ENCODE results near the gene ITGA2. TPM values are rescaled to one million over a fixed set of nuclear protein-coding genes. Genes with fewer than 3 reads are reported as not detected.

ITGA2 gene
- total and polyA plus RNA-seq, 2 of the 8 experiments (the other 6 are each of a cell fraction or from before 2014, with no cell fraction given), result 1.4 to 7.7 TPM

DNA sequence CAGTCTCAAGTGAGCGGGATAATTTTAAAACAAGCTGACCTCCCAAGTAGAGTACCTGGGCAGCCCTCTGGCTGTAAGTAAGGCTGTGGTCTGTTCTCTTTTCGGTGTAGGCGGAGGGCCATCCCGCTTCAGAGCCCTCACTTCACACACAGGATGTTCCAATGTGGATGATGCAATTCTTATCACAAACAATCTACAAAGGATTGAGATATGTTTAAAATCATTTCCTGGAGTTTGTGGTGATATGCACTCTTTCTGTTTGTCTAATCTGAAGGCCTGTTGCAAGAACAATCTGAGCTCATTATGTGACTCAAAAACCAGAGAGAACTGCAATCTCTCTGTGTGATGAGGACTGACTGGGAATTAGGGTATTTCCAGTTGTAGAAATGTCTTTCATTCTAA lies 42.5 kb downstream of the ITGA2 start:
- ChIA-PET POLR2A (ENCODE audit: partially characterized antibody) (no interaction called here), CTCF (ENCODE audit: partially characterized antibody) (interaction anchor here (0.7 to 2.4 kb wide), 6 partner anchors 14 to 83 kb away, joined by 3 to 10 read pairs (median 3); no protein-coding TSS in a partner anchor)
- no peak overlapping the region for H3K56ac ChIP-seq (replicated peaks; ENCODE audit: insufficient read length, low read depth, low read length)
- H3K4me1 ChIP-seq (replicated peaks in 1 of 4; ENCODE audit: control insufficient read depth in 3 of 4, insufficient read depth in 4 of 4, low read length in 3 of 4), result no peaks in the 10 kb centered on the region
- no peak overlapping the region; a peak in 2 of 7 replicates for H3K9ac ChIP-seq (replicated peaks in 1 of 4; ENCODE audit: extremely low read depth in 1 of 4, low read depth in 3 of 4, low read length in 3 of 4)
- no peak overlapping the region for H4K5ac ChIP-seq (ENCODE audit: insufficient read length, low read depth, low read length)
- H2AK5ac ChIP-seq (ENCODE audit: low read depth, low read length), result no peak overlapping the region
- no peaks in the 10 kb centered on the region for H3K9me3 ChIP-seq (ENCODE audit: insufficient read depth in 2 of 2, low read depth in 1 of 2, low read length in 1 of 2)
- no peaks in the 10 kb centered on the region for H3K79me1 ChIP-seq (ENCODE audit: low read depth, low read length)
- no peak overlapping the region for H3K4me3 ChIP-seq (ENCODE audit: extremely low read depth in 1 of 4, insufficient read depth in 2 of 4, low read depth in 3 of 4, low read length in 4 of 4)
- WGBS, 2 experiments (ENCODE audit: extremely low coverage in 1 of 2, insufficient coverage in 1 of 2, insufficient read length in 1 of 2, insufficient replicate concordance in 2 of 2, low coverage in 1 of 2, low lambda C conversion rate in 2 of 2, missing lambda C conversion rate in 1 of 2), result 96% methylated on average over 4 of the region's 4 CpGs; no CpG with 5 or more reads in 1 of the 2 experiments
- FAIRE-seq (no peak), DNase-seq (ENCODE audit: low read depth in 1 of 2, low spot score in 2 of 2) (no peak)
- H3K27me3 ChIP-seq (replicated peaks in 1 of 4; ENCODE audit: control insufficient read depth in 3 of 4, extremely low read depth in 1 of 4, insufficient read depth in 3 of 4, low read length in 3 of 4), result no peaks in the 10 kb centered on the region
- H2AFZ ChIP-seq (ENCODE audit: low read length), result no peak overlapping the region
- no peaks in the 10 kb centered on the region for H3K23me2 ChIP-seq (ENCODE audit: low read depth, low read length)
- H2BK20ac ChIP-seq (ENCODE audit: low read length), result no peak overlapping the region
- H2BK12ac ChIP-seq (ENCODE audit: low read depth, low read length), result no peak overlapping the region
- H4K8ac ChIP-seq (ENCODE audit: extremely low read depth, insufficient read depth, low read length), result no peak overlapping the region
- no peak overlapping the region for H2BK15ac ChIP-seq (ENCODE audit: low read length)
- no peak overlapping the region for H2BK120ac ChIP-seq (replicated peaks; ENCODE audit: low read depth, low read length)
- H3K36me3 ChIP-seq (ENCODE audit: control insufficient read depth in 2 of 4, insufficient read depth in 4 of 4, low read length in 3 of 4), result no peaks in the 10 kb centered on the region
- H2BK5ac ChIP-seq (ENCODE audit: low read depth, low read length), result no peak overlapping the region
- no peaks in the 10 kb centered on the region for H4K20me1 ChIP-seq (replicated peaks in 1 of 2; ENCODE audit: control insufficient read depth in 1 of 2, insufficient read depth in 2 of 2, low read length in 2 of 2)
- H3K14ac ChIP-seq (ENCODE audit: insufficient read length), result no peak overlapping the region
- no peak overlapping the region for H3K4ac ChIP-seq (replicated peaks; ENCODE audit: insufficient read length, low read depth, low read length)
- no peak overlapping the region; the same call in 1 of the 2 replicates for H3K18ac ChIP-seq (ENCODE audit: extremely low read depth, low read length)
- no peak overlapping the region for H3K27ac ChIP-seq (ENCODE audit: low read depth, low read length)
- TF ChIP-seq RXRA (IDR thresholded peaks at IDR 0.05; ENCODE audit: insufficient read depth, low read depth, low read length) (no peak), TCF12 (IDR thresholded peaks at IDR 0.05; ENCODE audit: low read depth, low read length) (no peak), PHF8 (conservative IDR thresholded peaks at IDR 0.05; ENCODE audit: low read depth, low read length) (no peak), POLR2AphosphoS5 (IDR thresholded peaks at IDR 0.05; ENCODE audit: low read depth, low read length) (no peak), TAF7 (optimal IDR thresholded peaks at IDR 0.05; ENCODE audit: borderline replicate concordance, low read depth, low read length) (no peak), FOSL1 (IDR thresholded peaks at IDR 0.05; ENCODE audit: insufficient read depth, low read depth, low read length) (no peak), BCL11A (IDR thresholded peaks at IDR 0.05; ENCODE audit: low read depth in 2 of 2, low read length in 2 of 2) (no peak)
- H3K23ac ChIP-seq (ENCODE audit: insufficient read length), result no peak overlapping the region
- no peak overlapping the region for H3K4me2 ChIP-seq (ENCODE audit: insufficient read depth in 1 of 2, low read depth in 2 of 2, low read length in 2 of 2)
- H4K91ac ChIP-seq (replicated peaks; ENCODE audit: insufficient read length, low read length), result no peak overlapping the region
- no peaks in the 10 kb centered on the region for H3K79me2 ChIP-seq (ENCODE audit: control insufficient read depth in 1 of 2, insufficient read depth in 2 of 2, low read length in 2 of 2)

Measured in H1 (cell line).